GM06990 (cell line): ENCODE results near the gene C13orf46.

Experiments used
- DNase-seq: peaks from one replicate; pipeline ENCODE4 v3.0.0-alpha.2; 2011; ENCODE audit not compliant: insufficient read length; ENCODE audit errors: extremely low read depth
- H3K27me3 ChIP-seq: replicated peaks from 2 replicates; pipeline ENCODE4 v1.6.0; 2011; ENCODE audit warnings: low read length; ENCODE audit not compliant: control insufficient read depth, insufficient read depth
- H3K36me3 ChIP-seq: 2 replicates; pipeline ENCODE4 v1.5.1; 2011; ENCODE audit warnings: low read length; ENCODE audit not compliant: control insufficient read depth, insufficient read depth
- H3K4me3 ChIP-seq: replicated peaks from 2 replicates; pipeline ENCODE4 v1.5.1; 2011; ENCODE audit warnings: low read depth, mild to moderate bottlenecking, control low read depth, low read length
- CTCF ChIP-seq: IDR thresholded peaks from 2 replicates; pipeline ENCODE4 v1.5.1; 2011; ENCODE audit warnings: low read length, control low read depth, mild to moderate bottlenecking, inconsistent platforms; ENCODE audit not compliant: insufficient read depth, poor library complexity, severe bottlenecking

Gene C13orf46

DNA sequence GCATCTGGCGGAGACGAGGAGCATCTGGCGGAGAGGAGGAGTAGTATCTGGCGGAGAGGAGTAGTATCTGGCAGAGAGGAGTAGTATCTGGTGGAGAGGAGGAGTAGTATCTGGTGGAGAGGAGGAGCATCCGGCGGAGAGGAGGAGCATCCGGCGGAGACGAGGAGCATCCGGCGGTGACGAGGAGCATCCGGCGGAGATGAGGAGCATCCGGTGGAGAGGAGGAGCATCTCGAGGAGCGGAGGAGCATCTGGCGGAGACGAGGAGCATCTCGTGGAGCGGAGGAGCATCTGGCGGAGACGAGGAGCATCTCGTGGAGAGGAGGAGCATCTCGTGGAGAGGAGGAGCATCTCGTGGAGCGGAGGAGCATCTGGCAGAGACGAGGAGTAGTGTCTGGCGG is 18.6 kb downstream of the C13orf46 start:
- H3K27me3 ChIP-seq, result no peaks in the 10 kb centered on the region
- TF ChIP-seq CTCF, result no peak
- no peak for DNase-seq
- H3K36me3 ChIP-seq, result no peaks in the 10 kb centered on the region
- no peak overlapping the region for H3K4me3 ChIP-seq

GRCh38 chr13:113954046-113954835 is 19.6 kb downstream of the C13orf46 start:
- no peak for DNase-seq
- Histone ChIP-seq H3K36me3 (no peaks in the 10 kb centered on the region), H3K4me3 (no peak overlapping the region)

DNA sequence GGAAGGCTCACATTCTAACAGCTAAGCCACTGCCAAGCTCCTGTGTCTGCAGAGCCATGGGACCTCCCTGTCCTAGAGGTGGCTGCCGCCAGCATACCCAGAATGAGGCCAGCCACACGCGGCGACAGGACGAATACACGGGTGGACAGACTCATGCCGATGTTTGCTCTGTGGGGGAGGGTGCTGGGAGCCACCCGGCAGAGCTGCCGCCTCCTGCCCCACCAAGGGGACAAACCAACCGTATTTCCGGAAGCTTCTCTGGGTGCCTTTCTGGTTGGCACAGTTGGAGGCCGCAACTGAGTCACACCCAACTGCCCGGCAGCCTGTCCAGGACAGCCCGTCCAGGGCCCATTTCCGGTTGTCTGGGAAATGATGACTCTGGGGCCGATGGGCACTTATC is 20.3 kb downstream of the C13orf46 start:
- no peak overlapping the region for H3K4me3 ChIP-seq
- no peak for TF ChIP-seq CTCF
- H3K27me3 ChIP-seq, result no peaks in the 10 kb centered on the region
- no peak for DNase-seq
- H3K36me3 ChIP-seq, result no peaks in the 10 kb centered on the region

More at GRCh38 chr13:113954046-113954835, 19.6 kb downstream of the C13orf46 start:
- H3K27me3 ChIP-seq, result no peaks in the 10 kb centered on the region
- no peak for TF ChIP-seq CTCF

DNA sequence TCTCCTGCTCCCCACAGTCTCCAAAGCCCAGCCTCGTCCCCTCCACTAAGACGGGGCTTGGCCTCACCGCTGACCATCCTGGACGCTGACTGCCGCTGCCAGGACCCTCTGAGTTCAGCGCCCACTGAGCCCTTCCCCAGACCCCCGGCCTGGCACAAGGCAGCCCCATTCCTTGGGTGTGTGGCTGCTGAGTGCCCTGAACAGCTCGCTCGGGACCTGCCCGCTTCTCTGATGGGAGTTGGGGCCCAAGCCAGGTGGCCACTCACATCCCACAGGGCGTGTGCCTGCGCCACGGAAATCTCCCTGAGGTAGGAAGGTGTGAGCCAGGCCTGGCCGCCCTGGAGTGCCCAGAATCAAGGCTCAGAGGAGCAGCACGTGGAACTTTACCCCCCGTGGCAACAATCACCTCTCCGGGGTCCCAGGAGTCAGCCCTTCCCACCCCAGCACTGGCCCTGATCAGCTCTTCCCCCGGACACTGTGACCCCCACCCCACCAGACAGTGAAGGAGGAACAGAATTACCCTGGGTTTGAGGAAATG is 20.8 kb downstream of the C13orf46 start:
- DNase-seq, result no peak
- Histone ChIP-seq H3K36me3 (no peaks in the 10 kb centered on the region), H3K4me3 (no peak overlapping the region), H3K27me3 (no peaks in the 10 kb centered on the region)
- no peak for TF ChIP-seq CTCF

GRCh38 chr13:113952151-113952982 is 21.5 kb downstream of the C13orf46 start:
- no peak for TF ChIP-seq CTCF
- no peak for DNase-seq
- Histone ChIP-seq H3K4me3 (no peak overlapping the region), H3K36me3 (no peaks in the 10 kb centered on the region), H3K27me3 (no peaks in the 10 kb centered on the region)
